ENCODE data around the gene SARNP.

SARNP gene

GRCh38 chr12:55716582-55716957, 101.0 kb downstream of the SARNP start:
- peak overlapping the region; percentile 56 for H3K4me3 ChIP-seq (ENCODE audit: low read depth, low read length)
- in situ Hi-C loops (cut with HindIII; ENCODE audit: low sequenced_read_pairs), result no loop called here
- no peak for DNase-seq (ENCODE audit: low read depth)
- no peak for TF ChIP-seq CTCF (IDR thresholded peaks at IDR 0.05; ENCODE audit: low read depth, low read length, missing control alignments)

GRCh38 chr12:55715833-55716581, 101.5 kb downstream of the SARNP start, which contains the start of gene BLOC1S1:
BLOC1S1 (plus strand) TSS chr12:55716046; CDS start chr12:55716052, 6 bp downstream.
- in situ Hi-C loops (cut with HindIII; ENCODE audit: low sequenced_read_pairs), result no loop called here
- TF ChIP-seq CTCF (IDR thresholded peaks at IDR 0.05; ENCODE audit: low read depth, low read length, missing control alignments), result peak; percentile 2
- DNase-seq (ENCODE audit: low read depth), result peak; percentile 82
- H3K4me3 ChIP-seq (ENCODE audit: low read depth, low read length), result peak within 1 kb of the TSS; percentile 56

- DNase-seq (ENCODE audit: low read depth), result no peak
- no peak for TF ChIP-seq CTCF (IDR thresholded peaks at IDR 0.05; ENCODE audit: low read depth, low read length, missing control alignments)
- H3K4me3 ChIP-seq (ENCODE audit: low read depth, low read length), result peak overlapping the region; percentile 56
- in situ Hi-C loops (cut with HindIII; ENCODE audit: low sequenced_read_pairs), result no loop called here
Observed at GRCh38 chr12:55715169-55715764, 102.3 kb downstream of the SARNP start.

- TF ChIP-seq CTCF (IDR thresholded peaks at IDR 0.05; ENCODE audit: low read depth, low read length, missing control alignments), result no peak
- DNase-seq (ENCODE audit: low read depth), result peak; percentile 48
Observed at GRCh38 chr12:55713721-55714120, 103.8 kb downstream of the SARNP start.

GRCh38 chr12:55712700-55713415, 104.7 kb downstream of the SARNP start:
- TF ChIP-seq CTCF (IDR thresholded peaks at IDR 0.05; ENCODE audit: low read depth, low read length, missing control alignments), result no peak
- DNase-seq (ENCODE audit: low read depth), result no peak
- H3K4me3 ChIP-seq (ENCODE audit: low read depth, low read length), result no peak overlapping the region
- in situ Hi-C loops (cut with HindIII; ENCODE audit: low sequenced_read_pairs), result no loop called here

More at GRCh38 chr12:55713721-55714120, 103.8 kb downstream of the SARNP start:
- in situ Hi-C loops (cut with HindIII; ENCODE audit: low sequenced_read_pairs), result no loop called here
- no peak overlapping the region for H3K4me3 ChIP-seq (ENCODE audit: low read depth, low read length)

- no peak overlapping the region for H3K4me3 ChIP-seq (ENCODE audit: low read depth, low read length)
- TF ChIP-seq CTCF (IDR thresholded peaks at IDR 0.05; ENCODE audit: low read depth, low read length, missing control alignments), result no peak
- no peak for DNase-seq (ENCODE audit: low read depth)
- in situ Hi-C loops (cut with HindIII; ENCODE audit: low sequenced_read_pairs), result no loop called here
Observed at GRCh38 chr12:55711786-55712553, 105.6 kb downstream of the SARNP start.
